Activated naive CD4-positive, alpha-beta T cell treated with anti-CD3 and anti-CD28 coated beads, Interleukin-2, amount 50 U/mL, for 72 hours (primary cell): ENCODE measurements around the gene THAP8. TPM values are rescaled to one million over a fixed set of nuclear protein-coding genes. Genes with fewer than 3 reads are reported as not detected.
"Not testable (repeated sequence)": the region's sequence is repeated elsewhere in the genome, so short reads cannot be mapped to it uniquely, and the experiment has no call there.

Source experiments
- ATAC-seq, 2 donors: fragments of 150-1000 bp; cut with Tn5 transposase; 2 replicates each; pipeline ENCODE4 v1.10.0; 2021; ENCODE audit warnings: mild to moderate bottlenecking in 2 of 2, moderate library complexity in 2 of 2
- DNase-seq, 2 donors: peaks; one replicate each; pipeline ENCODE4 v3.0.0; 2021 to 2022; ENCODE audit warnings: low spot score in 2 of 2
- H3K27ac Mint-ChIP-seq, 2 donors: one replicate each; pipeline ENCODE4 v1.8.0; 2022; ENCODE audit warnings: mild to moderate bottlenecking in 2 of 2, mixed read lengths in 2 of 2
- H3K36me3 Mint-ChIP-seq, 2 donors: one replicate each; pipeline ENCODE4 v1.8.0; 2022; ENCODE audit warnings: mixed read lengths in 2 of 2
- H3K9me3 Mint-ChIP-seq, 2 donors: one replicate each; pipeline ENCODE4 v1.8.0; 2022; ENCODE audit warnings: mixed read lengths in 2 of 2
- total RNA-seq, 2 donors: library from RNA; stranded (reverse); gene quantifications; one replicate each; pipeline ENCODE4 v1.2.3, GENCODE V29; 2022

The THAP8 gene
- total RNA-seq, 2 donors from 2014 or later, result 3.5 to 4.1 TPM

GRCh38 chr19:36047835-36048234, 6.2 kb downstream of the THAP8 start:
- Mint-ChIP-seq H3K9me3 (no peaks in the 10 kb centered on the region), H3K27ac (no peak overlapping the region), H3K36me3 (no peaks in the 10 kb centered on the region)
- DNase-seq (no peak), ATAC-seq (no peak)

DNA sequence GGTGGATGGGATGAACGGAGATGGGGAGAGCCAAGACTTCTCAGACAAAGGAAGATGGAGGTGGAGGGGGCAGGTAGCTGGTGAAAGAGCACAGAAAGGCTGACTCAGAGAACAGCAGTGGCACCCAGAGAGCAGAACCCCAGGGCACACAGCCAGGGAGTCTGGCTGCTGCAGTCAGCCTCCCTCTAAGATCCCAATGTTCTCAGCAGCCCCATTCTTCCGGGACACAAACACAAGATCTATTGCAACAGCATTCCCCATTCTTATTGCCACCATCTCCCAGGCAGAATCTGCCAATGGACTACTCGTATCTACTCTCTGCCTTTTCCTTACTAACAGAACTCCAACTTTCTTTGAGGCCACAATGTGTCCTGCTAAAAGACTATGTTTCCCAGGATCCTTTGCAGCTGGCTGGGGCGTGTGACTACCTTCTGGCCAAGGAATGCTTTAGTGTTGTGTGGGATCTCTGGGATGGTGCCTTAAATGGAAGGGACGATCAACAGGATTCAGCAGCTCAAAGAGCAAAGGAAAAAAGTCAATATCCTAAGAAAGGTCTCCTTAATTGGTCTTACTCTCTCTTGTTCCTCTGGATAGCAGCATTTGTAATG, 7.5 kb downstream of the THAP8 start:
- DNase-seq, result no peak
- H3K9me3 Mint-ChIP-seq, result no peaks in the 10 kb centered on the region
- no peaks in the 10 kb centered on the region for H3K36me3 Mint-ChIP-seq
- no peak overlapping the region for H3K27ac Mint-ChIP-seq
- ATAC-seq, result no peak

DNA sequence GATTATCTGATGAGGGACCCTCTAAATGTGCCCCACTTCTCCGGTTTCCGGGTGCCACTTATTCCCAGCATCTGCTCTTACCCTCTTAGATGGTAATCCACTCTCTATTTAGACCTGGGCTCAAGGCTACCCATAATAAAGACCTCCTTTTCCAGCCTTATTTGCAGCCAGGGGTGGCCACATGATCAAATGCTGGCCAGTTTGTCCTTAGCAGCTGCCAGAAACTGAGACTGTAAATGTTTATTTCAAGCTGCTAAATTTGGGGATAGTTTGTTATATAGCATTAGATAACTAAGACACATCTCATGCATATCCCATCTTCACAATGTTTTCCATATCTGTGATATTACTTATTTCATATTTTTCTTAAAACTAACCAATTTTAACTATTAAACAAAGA, 10.1 kb downstream of the THAP8 start:
- H3K9me3 Mint-ChIP-seq, result no peaks in the 10 kb centered on the region
- DNase-seq, result no peak
- no peaks in the 10 kb centered on the region for H3K36me3 Mint-ChIP-seq
- no peak for ATAC-seq
- no peak overlapping the region for H3K27ac Mint-ChIP-seq

DNA sequence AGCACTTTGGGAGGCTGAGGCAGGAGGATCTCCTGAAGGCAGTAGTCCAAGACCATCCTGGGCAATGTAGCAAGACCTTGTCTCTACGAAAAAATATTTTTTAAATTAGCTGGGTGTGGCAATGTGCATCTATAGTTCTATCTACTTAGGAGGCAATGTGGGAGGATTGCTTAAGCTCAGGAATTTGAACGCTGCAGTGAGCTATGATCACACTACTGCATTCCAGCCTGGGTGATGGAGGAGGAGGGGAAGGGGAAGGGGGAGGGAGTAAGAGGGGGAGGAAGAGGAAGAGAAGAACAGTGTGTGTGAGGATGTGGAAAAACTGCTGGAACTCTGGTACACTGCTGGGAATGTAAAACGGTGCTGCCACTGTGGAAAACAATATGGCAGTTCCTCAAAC, 12.3 kb downstream of the THAP8 start:
- no peak for ATAC-seq
- Mint-ChIP-seq H3K27ac (no peak overlapping the region), H3K9me3 (no peaks in the 10 kb centered on the region), H3K36me3 (no peaks in the 10 kb centered on the region)
- no peak for DNase-seq

DNA sequence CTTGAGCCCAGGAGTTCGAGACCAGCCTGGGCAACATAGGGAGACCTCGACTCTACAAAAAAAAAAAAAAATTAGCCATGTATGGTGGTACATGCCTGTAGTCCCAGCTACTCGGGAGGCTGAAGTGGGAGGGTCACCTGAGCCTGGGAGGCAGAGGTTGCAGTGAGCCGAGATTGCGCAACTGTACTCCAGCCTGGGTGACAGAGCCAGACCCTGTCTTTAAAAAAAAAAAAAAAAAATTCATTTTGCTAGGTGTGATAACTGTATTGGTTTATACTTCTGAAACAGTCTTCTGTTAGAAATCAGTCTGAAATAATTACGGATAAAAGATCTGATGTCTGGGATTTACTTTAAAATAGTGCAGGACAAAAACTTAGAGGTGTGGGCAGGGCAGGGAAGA, 13.0 kb downstream of the THAP8 start:
- not testable (repeated sequence) for H3K27ac Mint-ChIP-seq, H3K9me3 Mint-ChIP-seq, H3K36me3 Mint-ChIP-seq, DNase-seq, ATAC-seq

DNA sequence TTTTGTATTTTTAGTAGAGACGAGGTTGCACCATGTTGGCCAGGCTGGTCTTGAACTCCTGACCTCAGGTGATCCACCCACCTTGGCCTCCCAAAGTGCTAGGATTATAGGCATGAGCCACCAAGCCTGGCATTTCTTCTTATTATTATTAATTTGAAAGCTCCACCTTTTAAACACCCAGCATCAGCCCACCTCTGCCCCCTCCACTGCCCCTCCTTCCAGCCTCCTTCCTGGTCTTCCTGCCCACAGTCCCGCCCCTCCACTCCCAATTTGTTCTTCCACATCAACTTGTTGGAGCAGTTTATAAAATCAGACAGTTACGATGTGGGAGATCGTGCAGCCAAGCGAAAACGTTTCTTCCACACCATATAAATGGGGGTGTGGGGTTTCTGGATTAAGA, 13.6 kb downstream of the THAP8 start:
- H3K36me3 Mint-ChIP-seq, result no peaks in the 10 kb centered on the region
- DNase-seq (no peak), ATAC-seq (no peak)
- H3K9me3 Mint-ChIP-seq, result no peaks in the 10 kb centered on the region
- H3K27ac Mint-ChIP-seq, result no peak overlapping the region

GRCh38 chr19:36032251-36033104, 21.6 kb downstream of the THAP8 start, which contains the start of gene CLIP3:
CLIP3 (minus strand) TSS chr19:36032873; CDS start chr19:36032357, 516 bp downstream.
- H3K9me3 Mint-ChIP-seq, result no peaks in the 10 kb centered on the region

GRCh38 chr19:36031308-36031707, 22.8 kb downstream of the THAP8 start:
- DNase-seq, result no peak
- peaks cover 11 to 14% of the 10 kb centered on the region in 2 donors for H3K36me3 Mint-ChIP-seq
- no peak overlapping the region for H3K27ac Mint-ChIP-seq
- ATAC-seq, result no peak
- no peaks in the 10 kb centered on the region for H3K9me3 Mint-ChIP-seq

More at GRCh38 chr19:36032251-36033104, 21.6 kb downstream of the THAP8 start, which contains the start of gene CLIP3:
- Mint-ChIP-seq H3K27ac (peak within 1 kb of the TSS; percentile 30 to 56), H3K36me3 (peaks cover 11 to 14% of the 10 kb centered on the region in 2 donors)
- ATAC-seq, result peak in 1 of 2 donors; percentile 76
- DNase-seq, result peak in 1 of 2 donors; percentile 51

- H3K9me3 Mint-ChIP-seq, result no peaks in the 10 kb centered on the region
Measured at GRCh38 chr19:36030264-36031148, 23.6 kb downstream of the THAP8 start.

DNA sequence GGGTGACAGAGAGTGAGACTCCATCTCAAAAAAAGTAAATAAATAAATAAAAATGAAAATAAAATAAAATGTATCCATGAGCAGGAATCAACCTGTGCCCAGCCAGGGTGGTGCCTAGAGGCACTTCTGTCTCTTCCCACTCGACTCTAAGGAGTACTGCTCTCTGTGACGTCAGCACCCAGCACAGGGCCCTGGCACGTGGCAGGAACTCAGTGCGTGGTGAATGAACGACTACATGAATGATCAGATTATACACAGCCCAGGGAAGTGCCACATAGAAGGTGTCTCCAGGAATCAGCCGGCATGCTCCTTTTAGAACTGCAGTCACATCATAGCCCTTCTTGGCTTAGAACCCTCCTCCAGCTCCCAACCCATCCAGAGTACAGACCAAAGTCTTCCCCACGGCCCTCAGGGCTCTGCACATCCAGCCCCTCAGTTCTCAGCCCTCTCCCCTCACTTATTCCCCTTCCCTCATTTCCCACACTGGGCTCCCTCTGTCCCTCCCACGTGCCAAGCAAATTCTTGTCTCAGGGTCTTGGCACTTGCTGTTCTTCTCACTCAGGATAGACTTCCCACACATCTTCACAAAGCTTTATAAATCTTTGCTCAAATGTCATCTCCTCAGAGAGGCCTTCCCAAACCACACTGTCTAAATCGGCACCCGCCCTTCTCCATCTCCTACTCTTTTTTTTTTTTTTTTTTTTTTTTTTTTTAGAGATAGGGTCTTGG, 25.6 kb downstream of the THAP8 start:
- H3K27ac Mint-ChIP-seq, result peak overlapping the region in 1 of 2 donors; percentile 2
- no peak for ATAC-seq
- H3K36me3 Mint-ChIP-seq, result peaks cover under 1 to 11% of the 10 kb centered on the region in 2 donors
- H3K9me3 Mint-ChIP-seq, result no peaks in the 10 kb centered on the region
- no peak for DNase-seq

More at GRCh38 chr19:36030264-36031148, 23.6 kb downstream of the THAP8 start:
- Mint-ChIP-seq H3K36me3 (peaks cover 11 to 14% of the 10 kb centered on the region in 2 donors), H3K27ac (peak overlapping the region in 1 of 2 donors; percentile 35)
- DNase-seq (no peak), ATAC-seq (no peak)

DNA sequence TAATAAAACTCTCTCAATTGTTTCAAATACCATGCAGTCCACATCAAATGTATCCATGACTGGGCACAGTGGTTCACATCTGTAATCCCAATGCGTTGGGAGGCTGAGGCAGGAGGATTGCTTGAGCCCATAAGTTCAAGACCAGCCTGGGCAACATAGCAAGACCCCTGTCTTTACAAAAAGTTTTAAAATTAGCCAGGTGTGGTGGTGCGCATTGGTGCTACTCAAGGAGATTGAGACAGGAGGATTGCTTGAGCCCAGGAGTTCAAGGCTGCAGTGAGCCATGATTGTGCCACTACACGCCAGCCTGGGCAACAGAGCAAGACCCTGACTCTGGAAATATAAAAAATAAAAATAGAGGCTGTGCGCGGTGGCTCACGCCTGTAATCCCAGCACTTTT, 26.4 kb downstream of the THAP8 start:
- DNase-seq (no peak), ATAC-seq (no peak)
- Mint-ChIP-seq H3K36me3 (peaks cover 0 to 11% of the 10 kb centered on the region in 2 donors), H3K9me3 (no peaks in the 10 kb centered on the region), H3K27ac (no peak overlapping the region)

DNA sequence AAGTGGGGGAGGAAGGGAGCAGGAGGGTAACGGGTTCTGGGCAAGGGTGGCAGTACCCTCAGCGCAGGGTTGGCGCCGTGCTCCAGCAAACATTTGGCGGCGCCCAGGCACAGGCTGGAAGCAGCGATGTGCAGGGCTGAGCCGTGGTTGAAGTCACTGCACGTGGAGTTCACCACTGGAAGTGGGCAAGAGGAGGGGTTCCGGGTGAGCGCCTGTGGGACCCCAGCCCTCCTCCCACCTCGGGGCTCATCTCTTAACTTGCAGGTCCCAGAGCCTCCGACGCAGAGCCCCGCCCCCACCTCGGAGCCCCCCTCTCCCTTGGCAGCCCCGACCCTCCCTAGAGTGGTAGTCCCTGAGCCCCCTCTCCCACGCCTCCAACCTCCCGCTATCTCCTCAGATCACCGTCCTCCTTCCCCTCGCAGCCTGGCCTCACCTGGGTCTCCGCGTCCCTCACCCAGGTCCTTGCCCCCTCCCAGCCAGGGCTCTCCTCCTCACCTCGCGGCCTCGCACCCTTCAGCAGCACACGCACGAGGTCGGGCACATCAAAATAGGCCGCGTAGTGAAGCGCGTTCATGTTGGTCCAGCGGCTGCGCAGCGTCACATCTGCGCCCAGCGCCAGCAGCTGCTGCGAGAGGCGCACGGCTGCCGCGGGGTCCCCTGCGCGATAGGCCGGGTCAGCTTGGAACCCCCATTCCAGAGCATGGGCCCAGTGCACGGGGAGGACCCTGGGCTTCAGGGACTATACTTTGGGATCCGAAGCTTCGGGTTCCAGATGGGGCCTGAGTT, 27.8 kb downstream of the THAP8 start:
- Mint-ChIP-seq H3K27ac (no peak overlapping the region), H3K36me3 (peaks cover 0 to 11% of the 10 kb centered on the region in 2 donors), H3K9me3 (no peaks in the 10 kb centered on the region)
- no peak for DNase-seq
- ATAC-seq, result no peak

GRCh38 chr19:36025541-36025940, 28.5 kb downstream of the THAP8 start:
- Mint-ChIP-seq H3K27ac (no peak overlapping the region), H3K36me3 (peaks cover 7 to 10% of the 10 kb centered on the region in 2 donors), H3K9me3 (no peaks in the 10 kb centered on the region)
- ATAC-seq (no peak), DNase-seq (no peak)

GRCh38 chr19:36023432-36023831, 30.7 kb downstream of the THAP8 start:
- H3K27ac Mint-ChIP-seq, result peak overlapping the region; percentile 4 to 10
- DNase-seq, result no peak
- H3K36me3 Mint-ChIP-seq, result peaks cover 0 to 7% of the 10 kb centered on the region in 2 donors
- no peak for ATAC-seq
- H3K9me3 Mint-ChIP-seq, result no peaks in the 10 kb centered on the region

GRCh38 chr19:36019061-36019670, 34.9 kb downstream of the THAP8 start:
- no peaks in the 10 kb centered on the region for H3K9me3 Mint-ChIP-seq
- DNase-seq (no peak), ATAC-seq (no peak)
- H3K27ac Mint-ChIP-seq, result no peak overlapping the region
- peaks cover 6 to 13% of the 10 kb centered on the region in 2 donors for H3K36me3 Mint-ChIP-seq
